Measurements from ENCODE around the gene GAGE12H.
"Not testable (repeated sequence)": the region's sequence is repeated elsewhere in the genome, so short reads cannot be mapped to it uniquely, and the experiment has no call there.

The GAGE12H gene, protein sequence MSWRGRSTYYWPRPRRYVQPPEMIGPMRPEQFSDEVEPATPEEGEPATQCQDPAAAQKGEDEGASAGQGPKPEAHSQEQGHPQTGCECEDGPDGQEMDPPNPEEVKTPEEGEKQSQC

DNA sequence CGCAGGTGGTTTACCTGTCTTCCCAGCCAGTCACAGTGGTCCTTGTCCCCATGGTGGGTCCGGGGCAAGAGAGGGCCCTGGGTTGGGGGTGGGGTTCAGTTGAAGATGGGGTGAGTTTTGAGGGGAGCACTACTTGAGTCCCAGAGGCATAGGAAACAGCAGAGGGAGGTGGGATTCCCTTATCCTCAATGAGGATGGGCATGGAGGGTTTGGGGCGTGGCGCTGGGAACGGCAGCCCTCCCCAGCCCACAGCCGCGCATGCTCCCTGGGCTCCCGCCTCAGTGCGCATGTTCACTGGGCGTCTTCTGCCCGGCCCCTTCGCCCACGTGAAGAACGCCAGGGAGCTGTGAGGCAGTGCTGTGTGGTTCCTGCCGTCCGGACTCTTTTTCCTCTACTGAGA, at the start of gene GAGE12H:
Gene GAGE12H (plus strand): TSS at position 301 of the 400 bp plus-strand sequence. CDS start 1,155 bp downstream, outside the sequence.
- not testable (repeated sequence) for DNase-seq (ENCODE audit: low read depth)

DNA sequence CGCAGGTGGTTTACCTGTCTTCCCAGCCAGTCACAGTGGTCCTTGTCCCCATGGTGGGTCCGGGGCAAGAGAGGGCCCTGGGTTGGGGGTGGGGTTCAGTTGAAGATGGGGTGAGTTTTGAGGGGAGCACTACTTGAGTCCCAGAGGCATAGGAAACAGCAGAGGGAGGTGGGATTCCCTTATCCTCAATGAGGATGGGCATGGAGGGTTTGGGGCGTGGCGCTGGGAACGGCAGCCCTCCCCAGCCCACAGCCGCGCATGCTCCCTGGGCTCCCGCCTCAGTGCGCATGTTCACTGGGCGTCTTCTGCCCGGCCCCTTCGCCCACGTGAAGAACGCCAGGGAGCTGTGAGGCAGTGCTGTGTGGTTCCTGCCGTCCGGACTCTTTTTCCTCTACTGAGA, 47.9 kb upstream of the GAGE12H start, which contains the start of gene GAGE12C:
Gene GAGE12C (plus strand): TSS at position 301 of the 400 bp plus-strand sequence. CDS start 1,155 bp downstream, outside the sequence.
- DNase-seq (ENCODE audit: low read depth) = not testable (repeated sequence)

DNA sequence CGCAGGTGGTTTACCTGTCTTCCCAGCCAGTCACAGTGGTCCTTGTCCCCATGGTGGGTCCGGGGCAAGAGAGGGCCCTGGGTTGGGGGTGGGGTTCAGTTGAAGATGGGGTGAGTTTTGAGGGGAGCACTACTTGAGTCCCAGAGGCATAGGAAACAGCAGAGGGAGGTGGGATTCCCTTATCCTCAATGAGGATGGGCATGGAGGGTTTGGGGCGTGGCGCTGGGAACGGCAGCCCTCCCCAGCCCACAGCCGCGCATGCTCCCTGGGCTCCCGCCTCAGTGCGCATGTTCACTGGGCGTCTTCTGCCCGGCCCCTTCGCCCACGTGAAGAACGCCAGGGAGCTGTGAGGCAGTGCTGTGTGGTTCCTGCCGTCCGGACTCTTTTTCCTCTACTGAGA, 38.3 kb upstream of the GAGE12H start, which contains the start of gene GAGE12D:
Gene GAGE12D (plus strand): TSS at position 301 of the 400 bp plus-strand sequence. CDS start 1,155 bp downstream, outside the sequence.
- DNase-seq (ENCODE audit: low read depth) = not testable (repeated sequence)

DNA sequence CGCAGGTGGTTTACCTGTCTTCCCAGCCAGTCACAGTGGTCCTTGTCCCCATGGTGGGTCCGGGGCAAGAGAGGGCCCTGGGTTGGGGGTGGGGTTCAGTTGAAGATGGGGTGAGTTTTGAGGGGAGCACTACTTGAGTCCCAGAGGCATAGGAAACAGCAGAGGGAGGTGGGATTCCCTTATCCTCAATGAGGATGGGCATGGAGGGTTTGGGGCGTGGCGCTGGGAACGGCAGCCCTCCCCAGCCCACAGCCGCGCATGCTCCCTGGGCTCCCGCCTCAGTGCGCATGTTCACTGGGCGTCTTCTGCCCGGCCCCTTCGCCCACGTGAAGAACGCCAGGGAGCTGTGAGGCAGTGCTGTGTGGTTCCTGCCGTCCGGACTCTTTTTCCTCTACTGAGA, 28.8 kb upstream of the GAGE12H start, which contains the start of gene GAGE12E:
Gene GAGE12E (plus strand): TSS at position 301 of the 400 bp plus-strand sequence. CDS start 1,155 bp downstream, outside the sequence.
- DNase-seq (ENCODE audit: low read depth) = not testable (repeated sequence)

DNA sequence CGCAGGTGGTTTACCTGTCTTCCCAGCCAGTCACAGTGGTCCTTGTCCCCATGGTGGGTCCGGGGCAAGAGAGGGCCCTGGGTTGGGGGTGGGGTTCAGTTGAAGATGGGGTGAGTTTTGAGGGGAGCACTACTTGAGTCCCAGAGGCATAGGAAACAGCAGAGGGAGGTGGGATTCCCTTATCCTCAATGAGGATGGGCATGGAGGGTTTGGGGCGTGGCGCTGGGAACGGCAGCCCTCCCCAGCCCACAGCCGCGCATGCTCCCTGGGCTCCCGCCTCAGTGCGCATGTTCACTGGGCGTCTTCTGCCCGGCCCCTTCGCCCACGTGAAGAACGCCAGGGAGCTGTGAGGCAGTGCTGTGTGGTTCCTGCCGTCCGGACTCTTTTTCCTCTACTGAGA, 19.2 kb upstream of the GAGE12H start, which contains the start of gene GAGE12F:
Gene GAGE12F (plus strand): TSS at position 301 of the 400 bp plus-strand sequence. CDS start 1,155 bp downstream, outside the sequence.
- not testable (repeated sequence) for DNase-seq (ENCODE audit: low read depth)

DNA sequence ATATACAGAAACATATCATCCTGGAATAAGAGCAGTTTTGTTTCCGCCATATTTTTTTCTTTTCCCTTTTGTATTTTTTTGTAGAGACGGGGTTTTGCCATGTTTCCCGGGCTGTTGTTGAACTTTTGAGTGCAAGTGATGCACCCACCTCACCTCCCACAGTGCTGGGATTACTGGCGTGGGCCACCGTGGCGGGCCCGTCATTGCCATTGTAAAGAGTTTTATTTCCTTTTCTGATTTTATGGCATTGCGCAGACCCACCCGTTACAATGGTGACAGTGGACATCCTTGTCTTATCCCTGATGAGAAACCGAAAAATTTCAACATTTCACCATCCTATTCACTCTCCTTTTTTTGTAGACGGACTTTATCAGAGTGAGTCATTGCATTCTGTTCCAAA, 11.0 kb upstream of the GAGE12H start:
- not testable (repeated sequence) for DNase-seq (ENCODE audit: low read depth)

DNA sequence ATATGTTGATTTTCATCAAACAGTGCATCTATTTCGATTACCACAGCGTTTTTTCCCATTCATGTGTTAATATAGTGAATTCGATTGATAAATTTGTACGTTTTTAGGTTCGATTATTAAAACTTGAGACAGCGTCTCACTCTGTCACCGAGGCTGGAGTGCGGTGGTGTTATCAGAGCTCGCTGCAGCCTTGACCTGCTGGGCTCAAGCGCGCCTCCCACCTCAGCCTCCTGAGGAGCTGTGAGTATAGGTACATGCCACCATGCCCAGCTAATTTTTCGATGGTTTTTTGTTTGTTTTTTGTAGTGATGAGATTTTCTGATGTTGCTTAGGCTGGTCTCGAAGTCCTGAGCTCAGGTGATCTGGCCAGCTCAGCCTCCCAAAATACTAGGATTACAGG, 10.6 kb upstream of the GAGE12H start:
- not testable (repeated sequence) for DNase-seq (ENCODE audit: low read depth)

DNA sequence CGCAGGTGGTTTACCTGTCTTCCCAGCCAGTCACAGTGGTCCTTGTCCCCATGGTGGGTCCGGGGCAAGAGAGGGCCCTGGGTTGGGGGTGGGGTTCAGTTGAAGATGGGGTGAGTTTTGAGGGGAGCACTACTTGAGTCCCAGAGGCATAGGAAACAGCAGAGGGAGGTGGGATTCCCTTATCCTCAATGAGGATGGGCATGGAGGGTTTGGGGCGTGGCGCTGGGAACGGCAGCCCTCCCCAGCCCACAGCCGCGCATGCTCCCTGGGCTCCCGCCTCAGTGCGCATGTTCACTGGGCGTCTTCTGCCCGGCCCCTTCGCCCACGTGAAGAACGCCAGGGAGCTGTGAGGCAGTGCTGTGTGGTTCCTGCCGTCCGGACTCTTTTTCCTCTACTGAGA, 9.6 kb upstream of the GAGE12H start, which contains the start of gene GAGE12G:
Gene GAGE12G (plus strand): TSS at position 301 of the 400 bp plus-strand sequence. CDS start 1,155 bp downstream, outside the sequence.
- DNase-seq (ENCODE audit: low read depth) = not testable (repeated sequence)

DNA sequence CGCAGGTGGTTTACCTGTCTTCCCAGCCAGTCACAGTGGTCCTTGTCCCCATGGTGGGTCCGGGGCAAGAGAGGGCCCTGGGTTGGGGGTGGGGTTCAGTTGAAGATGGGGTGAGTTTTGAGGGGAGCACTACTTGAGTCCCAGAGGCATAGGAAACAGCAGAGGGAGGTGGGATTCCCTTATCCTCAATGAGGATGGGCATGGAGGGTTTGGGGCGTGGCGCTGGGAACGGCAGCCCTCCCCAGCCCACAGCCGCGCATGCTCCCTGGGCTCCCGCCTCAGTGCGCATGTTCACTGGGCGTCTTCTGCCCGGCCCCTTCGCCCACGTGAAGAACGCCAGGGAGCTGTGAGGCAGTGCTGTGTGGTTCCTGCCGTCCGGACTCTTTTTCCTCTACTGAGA, 9.4 kb downstream of the GAGE12H start, which contains the start of gene GAGE2A:
Gene GAGE2A (plus strand): TSS at position 301 of the 400 bp plus-strand sequence. CDS start 1,155 bp downstream, outside the sequence.
- DNase-seq (ENCODE audit: low read depth) = not testable (repeated sequence)

DNA sequence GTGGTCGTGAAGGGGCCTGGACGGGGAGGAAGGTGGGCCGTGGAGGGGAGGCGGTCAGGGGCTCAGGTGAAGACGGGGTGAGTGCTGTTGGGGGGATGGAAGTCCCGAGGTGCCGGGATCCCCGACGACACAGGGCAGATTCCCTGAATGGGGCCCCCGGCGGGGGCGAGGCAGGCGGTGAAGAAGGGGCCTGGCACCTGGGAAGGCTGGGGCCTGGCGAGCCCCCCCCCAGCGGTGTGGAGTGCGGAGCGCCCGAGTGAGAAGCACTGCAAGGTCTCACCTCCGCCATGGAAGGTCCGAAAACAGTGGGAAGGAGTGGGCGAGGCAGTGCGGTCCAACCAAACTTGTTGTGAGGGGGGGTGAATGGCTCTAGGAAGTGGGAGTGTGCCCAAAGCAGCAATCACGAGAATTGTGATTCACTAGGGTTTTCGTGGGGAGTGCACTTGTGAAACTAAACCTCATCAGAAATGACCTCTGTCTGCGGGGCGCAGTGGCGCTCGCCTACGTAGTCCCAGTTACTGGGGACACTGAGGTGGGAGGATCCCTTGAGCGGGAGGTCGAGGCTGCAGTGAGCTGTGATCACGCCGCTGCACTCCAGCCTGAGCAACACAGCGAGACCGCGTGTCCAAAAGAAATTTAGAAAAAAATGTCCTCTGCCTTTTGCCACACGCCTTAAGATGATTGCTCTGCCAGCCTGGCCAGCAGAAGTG, 10.2 kb downstream of the GAGE12H start:
- not testable (repeated sequence) for DNase-seq (ENCODE audit: low read depth)

DNA sequence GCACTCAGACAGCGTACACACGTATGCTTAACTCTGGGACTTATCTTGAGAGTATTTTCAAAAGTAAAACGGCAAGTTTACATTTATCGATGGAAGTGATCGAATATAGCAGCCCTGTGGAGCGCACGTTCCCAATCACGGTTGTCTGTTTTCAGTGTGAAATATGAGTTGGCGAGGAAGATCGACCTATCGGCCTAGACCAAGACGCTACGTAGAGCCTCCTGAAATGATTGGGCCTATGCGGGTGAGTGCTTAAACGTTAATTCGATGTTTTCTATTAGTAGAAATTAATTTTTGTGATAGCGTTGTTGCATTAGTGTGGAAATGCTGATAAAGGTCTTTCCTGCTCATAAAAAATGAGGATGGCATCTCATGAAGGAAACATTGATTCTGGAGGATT, 10.7 kb downstream of the GAGE12H start:
- not testable (repeated sequence) for DNase-seq (ENCODE audit: low read depth)

DNA sequence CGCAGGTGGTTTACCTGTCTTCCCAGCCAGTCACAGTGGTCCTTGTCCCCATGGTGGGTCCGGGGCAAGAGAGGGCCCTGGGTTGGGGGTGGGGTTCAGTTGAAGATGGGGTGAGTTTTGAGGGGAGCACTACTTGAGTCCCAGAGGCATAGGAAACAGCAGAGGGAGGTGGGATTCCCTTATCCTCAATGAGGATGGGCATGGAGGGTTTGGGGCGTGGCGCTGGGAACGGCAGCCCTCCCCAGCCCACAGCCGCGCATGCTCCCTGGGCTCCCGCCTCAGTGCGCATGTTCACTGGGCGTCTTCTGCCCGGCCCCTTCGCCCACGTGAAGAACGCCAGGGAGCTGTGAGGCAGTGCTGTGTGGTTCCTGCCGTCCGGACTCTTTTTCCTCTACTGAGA, 19.0 kb downstream of the GAGE12H start, which contains the start of gene GAGE1:
Gene GAGE1 (plus strand): TSS at position 301 of the 400 bp plus-strand sequence. CDS start 1,155 bp downstream, outside the sequence.
- DNase-seq (ENCODE audit: low read depth) = not testable (repeated sequence)

DNA sequence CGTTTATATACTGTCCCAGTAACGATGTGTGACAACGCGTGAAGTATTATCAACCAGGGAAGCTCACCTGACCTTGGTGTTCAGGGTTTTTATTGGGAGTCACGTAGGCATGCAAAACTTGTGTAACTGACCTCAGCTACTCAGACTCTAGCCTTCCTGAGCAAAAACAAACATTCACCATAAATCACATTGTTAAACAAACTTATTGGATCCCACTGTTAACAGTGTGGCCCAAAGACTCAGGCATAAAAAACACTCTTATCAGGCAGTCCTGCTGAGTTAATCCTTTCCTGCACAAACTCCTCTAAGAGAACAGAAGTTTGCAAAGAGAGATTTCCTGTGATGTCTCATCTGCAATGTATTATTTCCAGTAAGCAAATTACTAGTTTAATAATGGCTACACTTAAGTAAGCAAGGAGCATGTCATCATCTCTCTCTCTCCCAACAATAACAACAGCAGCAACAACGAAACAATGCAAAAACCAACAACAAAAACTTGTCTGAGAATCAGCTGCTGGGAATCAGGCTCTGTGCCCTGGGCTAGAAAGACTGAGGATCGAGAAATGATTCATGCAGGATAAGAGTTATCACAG, 31.1 kb downstream of the GAGE12H start:
- DNase-seq (ENCODE audit: low read depth) = no peak

DNA sequence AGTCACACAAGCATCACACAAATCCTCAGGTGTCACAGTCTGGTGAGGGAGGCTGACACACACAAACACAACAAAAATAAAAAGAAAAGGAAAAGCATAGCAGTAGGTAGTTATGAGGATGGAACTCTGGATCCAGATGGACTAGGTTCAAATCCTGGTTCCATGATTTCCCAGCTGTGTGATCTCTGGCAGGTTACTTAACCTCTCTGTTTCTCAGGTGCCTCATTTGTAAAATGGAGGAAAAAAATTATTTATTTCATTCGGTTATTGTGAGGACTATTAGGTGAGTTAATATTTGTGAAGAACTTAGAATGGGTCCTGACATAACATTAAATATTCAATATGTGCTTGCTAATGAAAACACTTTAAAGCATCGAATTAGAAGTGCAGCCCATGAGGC, 38.8 kb downstream of the GAGE12H start:
- DNase-seq (ENCODE audit: low read depth) = no peak

DNA sequence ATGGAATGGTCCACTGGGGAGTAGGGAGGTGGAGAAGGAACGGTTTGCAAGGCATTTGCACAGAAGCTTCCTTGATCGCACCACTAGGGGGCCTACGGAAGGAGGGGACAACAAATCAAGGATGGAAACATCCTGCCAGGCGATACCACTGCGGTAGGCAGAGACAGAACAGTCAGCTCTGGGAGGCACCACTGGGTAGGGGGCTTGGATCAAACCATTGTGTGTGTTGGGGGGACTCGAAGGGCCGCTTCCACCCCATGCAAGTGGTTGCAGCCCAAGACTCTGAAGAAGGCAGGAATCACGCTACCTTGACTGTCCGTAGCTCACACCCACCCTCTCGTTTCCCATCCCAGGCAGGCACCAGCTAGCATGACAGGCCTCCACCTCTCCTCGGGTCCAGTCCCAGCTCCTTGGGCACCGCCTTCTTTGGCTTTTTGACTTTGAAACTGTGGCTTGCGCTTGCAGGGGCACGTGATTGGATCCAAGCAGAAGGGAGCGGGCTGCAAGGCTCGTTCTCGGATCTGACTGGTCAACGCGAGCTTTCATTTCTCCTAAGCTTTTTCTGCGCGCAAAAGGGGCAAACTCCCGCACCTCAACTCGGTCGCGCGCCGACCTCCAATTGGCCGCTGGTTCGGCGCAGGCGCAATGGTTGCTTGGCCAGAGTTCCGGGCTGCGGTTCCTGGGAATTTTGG, 47.5 kb downstream of the GAGE12H start:
- DNase-seq (ENCODE audit: low read depth) = peak; percentile 0
